HG02938 (cell line): ENCODE results near the gene NAA40.

Experiments
- ATAC-seq: cut with Tn5 transposase; IDR thresholded peaks from one replicate; pipeline ENCODE4 v1.9.1; 2021; ENCODE audit warnings: mild to moderate bottlenecking, moderate library complexity; ENCODE audit not compliant: unreplicated experiment

The NAA40 gene

DNA sequence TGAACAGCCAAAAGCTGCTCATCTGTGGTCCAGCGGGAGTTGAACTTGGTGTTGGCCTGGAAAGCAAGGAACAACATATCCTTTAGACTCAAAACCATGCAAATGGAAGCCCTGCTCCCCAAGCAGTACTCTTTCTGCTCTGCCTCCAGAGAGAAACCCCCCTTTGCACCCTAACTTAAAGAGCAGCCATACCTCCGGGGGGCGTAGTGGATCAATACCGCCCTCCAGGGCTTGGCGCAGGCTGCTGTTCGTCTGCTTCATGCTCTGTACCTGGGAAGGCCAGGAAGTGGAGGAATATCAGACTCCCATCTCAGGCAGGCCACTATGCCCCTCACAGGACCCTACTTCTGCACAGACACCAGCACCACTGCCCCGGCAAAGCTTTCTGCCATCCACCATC lies 26.1 kb upstream of the NAA40 start:
- ATAC-seq = no peak

DNA sequence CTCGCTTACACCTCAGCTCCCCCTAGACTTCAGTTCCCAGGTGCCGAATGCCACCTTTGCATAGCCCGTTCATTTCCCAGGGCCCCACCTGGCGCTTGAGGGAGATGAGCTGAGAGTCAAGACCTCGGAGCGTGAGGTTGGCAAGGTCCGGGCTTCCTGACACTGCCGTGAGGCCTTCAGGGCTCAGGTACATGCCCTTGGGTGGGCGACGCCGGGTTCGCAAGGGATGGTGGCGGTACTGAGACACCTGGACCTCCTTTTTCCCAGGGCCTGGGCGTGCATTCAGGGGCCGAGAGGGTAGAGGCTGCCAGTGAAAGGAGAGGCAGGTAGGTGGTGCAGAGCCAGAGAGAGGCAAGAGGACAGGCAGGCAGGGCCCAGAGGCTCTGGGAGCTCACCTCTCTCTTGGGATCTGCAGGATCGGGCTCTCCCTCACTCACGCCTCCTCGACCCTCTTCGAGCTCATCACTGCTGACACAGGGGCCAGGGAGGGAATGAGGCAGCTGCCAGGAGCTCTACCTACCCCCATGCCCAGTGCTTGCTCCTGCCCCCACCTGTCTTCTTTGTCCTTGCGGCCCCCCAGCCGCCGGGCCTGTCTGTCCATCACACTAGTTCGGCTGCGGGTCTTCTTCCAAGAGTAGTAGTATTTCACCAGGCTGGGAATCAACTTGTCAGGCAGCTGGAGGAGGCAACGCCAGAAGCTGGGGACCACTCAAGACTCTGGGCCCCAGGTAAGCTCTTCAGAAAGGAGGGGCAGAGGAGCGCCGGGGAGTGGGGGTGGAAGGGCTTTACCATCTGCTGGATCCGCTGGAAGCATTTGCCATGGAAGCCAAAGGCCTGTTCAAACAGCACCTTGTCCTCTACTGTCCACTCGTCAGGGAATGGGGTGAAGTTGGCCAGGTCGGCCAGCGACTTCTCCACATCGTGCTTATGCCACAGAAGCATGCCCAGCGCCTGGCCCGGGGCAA lies 24.7 kb upstream of the NAA40 start:
- ATAC-seq = no peak

DNA sequence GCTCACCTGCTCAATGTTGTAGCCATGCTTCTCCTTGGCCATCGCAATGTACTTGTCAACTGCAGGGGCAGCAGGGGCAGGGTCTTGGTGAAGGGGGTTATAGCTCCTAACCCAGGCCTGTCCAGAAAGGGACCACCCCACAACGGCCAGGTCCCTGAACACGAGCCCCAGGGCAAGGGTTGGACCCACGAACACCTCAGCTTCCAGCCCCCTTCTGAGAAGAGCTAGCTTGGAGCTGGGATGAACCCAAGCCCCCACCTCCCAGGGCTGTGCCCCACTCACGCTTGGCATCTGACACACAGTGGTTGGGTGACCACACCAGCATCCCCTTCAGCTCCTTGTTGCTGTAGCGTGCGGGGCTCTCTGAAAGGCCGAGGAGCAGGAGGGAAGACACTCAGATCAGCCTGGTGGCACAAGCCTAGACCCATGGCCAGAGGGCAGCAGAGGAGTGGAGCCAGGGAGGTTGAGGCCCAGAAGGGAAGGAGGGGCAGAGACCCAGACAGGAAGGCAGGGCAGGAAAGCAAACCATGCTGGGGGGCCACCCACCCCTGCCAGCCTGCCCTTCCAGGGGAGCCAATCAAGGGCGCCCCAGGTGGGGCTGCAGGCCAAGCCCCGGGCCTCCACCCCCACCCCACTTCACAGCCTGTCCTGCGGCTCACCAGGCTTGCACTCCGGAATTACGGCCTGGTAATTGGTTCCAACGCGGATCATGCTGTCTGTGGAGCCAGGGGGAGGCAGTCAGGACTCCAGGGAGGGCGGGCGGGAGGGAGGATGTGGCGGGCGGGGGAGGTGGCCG lies 23.7 kb upstream of the NAA40 start:
- no peak for ATAC-seq

DNA sequence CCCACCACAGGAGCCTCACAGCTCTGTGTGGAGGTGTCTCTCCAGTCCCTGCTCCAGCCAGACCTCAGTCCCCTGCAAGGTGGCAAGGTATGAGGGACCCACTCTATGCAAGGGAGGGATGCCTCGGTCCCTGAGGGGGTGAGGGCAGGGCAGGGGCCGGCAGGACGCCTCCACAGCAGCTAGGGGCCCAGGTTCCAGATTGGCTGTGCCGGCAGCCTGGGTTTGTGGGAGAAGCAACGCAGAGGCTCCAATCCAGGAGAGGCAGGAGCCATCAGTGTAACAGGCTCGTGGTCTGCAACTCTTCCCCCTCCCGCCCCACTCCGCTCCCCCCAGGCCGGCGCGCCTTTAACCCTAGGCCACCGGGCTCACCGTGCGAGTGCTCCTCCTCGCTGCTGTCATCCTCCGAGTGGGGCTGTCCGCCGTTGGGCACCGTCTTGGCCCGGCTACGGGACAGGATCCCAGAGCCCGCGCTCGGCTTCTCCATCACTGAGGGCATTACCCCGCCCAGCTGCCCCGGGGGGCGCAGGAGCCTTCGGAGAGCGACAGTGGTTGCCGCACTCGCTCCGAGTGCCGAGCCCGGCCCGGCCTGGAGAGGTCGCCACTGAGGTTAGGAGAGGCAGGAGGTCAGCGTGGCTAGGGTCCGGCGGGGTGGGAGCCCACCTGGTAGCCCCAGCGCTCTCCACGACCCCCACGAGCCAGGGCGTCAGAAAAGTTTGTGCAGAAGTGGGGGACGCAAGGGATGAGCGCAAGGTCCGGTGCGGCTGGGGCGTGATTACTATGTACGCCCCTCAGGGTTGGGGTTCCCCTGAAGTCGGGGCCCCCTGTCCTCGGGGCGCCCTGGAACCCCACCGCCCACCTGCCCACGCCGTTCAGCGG lies 22.6 kb upstream of the NAA40 start:
- ATAC-seq = no peak

DNA sequence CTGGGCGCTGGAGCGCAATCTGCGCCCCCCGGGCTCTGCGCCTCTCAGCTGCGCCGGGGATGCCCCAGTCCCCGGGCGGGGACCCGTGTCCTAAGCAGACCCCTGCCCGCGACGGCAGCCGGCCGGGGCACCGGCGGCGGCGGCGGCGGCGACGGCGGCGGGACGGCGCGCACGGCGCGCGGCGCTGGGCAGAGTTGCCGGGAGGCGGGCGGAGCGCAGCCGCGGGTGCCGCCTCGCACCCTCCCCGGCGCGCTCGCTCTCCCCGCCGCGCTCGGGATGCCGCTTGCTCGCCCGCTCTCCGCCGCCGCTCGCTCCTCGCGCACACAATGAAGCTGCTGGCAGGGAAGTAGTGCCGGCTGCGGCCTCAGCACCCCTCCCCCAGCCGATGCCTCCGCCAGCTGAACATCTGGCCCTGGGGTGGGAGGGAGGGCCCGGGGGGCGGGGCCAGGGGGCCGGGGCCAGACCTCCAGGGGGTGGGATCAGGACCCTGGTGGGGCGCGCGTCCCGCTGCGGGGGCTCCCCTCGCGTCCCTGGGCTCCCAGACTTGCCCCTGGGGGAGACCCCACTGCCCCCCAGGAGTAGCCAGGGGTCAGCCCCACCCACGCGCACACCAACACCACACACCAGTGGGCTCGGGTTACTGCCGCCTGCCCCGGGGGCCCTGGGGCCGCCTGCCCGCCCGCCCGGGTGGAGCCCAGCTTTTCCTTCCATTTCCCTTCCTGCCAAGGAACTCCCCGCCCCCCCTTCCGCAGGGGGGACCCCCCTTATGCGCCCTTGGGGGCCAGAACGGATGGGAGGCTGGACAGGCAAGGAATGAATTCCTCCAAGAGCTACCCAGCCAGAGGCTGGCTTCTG lies 21.7 kb upstream of the NAA40 start, which contains the start of gene RCOR2:
RCOR2 (minus strand) TSS at position 328 of the 855 bp plus-strand sequence. CDS start 708 bp downstream, outside the sequence.
- ATAC-seq = no peak

DNA sequence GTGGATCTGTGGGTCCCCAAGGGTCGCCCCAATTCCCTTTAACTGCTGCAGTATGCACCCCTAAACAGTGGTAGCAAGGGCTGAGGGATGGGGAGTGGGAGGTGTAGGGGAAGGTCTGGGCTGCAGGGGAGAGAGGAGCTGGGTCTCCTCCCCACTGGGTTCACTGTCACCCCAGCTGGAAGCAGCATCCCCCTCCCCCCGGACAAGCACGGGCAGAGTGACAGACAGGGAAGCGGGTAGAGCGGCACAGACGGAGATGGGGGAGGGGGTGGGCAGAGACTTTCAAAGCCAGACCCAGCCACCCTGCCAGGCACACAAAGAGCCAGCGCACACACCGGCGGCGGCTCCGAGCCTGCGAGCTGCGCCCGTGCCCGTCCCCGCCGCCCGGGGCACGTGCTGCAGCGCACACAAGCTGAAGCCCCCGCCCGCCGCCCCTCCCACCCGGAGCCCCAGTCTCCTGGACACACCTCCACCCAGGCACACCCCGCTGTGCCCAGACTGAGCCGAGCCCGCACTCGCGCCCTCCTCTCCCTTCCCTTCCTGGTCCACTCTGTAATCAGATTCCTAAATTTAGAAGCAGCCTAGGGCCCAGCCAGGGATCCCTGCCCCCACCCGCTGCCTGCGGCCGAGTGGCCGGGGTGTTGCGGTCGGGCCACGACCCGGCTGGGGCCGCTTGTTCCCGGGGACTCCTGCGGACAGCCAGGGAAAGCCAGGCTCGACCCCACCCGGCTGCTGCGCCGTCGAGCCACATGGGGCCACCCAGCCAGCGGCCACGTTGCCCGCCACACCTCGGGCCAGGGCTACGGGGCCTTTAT lies 20.9 kb upstream of the NAA40 start:
- no peak for ATAC-seq

DNA sequence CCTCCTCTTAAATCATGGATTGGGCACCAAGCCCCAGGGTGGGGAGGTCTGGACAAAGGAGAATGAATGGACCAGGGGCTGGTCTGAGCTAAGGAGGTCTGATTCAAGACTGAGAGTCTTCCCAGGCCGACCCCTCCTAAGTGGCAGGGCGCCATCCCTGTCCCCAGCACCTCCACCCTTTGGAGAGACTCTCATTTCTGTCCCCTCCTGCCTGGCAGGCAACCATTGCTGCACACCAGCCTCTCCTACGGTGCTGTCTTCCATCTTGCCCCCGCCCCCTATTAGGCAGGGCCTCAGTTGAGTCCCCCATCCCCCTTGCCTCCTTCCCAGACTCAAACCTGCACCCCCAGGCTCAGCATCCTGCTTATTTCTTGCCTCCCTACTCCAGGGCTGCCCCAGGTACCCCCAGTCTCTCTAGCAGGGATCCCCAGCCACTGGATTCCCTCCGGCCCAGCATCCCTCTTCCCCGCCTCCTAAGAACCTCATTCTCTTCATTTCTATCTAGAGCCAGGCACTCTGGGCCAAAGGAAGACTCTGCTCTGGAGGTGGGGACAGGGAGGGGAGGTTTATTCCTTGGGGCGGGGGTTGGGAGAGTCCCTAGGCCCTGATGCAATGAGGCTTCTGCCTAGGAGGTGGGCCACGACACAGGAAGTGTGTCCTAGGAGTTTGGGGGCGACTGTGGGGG lies 20.2 kb upstream of the NAA40 start:
- ATAC-seq = no peak

DNA sequence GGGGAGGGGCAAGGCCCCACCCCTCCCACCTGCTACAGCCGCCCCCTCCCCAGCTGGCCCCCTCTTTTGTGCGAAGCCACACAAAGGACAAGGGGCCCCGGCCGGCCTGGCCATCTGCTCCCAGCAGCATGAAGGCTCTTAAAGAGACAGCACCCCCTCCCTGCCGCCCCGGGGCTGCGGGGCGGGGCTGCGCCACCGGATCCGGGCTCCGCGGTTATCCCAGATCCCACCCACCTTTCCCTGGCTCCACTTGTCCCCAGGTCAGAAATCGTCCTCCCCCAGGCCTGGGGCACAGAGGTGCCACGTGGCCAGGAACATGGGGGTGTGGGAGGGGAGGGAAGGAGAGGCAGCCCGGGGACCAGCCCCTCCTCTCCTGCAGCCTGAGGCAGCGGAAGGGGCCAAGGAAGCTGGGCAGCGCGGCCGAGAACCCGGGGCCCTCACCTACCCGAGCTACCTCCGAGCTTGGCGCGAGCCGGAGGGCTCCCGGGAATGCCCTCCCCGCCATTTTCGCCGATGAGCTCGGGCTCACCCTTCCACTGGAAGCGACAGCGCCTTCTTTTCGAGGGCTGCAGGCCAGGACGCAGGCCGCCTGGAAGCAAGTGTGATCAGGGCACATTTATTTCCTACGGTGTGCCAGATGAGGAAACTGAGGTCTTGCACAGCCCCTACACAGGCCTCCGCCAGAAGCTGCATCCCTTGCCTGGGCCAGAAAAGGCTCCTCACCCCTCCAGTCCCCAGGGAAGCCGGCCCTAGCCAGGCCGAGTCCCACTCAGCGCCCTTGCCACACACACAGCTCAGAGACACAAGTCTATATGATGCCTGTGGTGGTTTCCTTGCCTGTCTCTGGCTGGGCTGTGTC lies 19.3 kb upstream of the NAA40 start:
- no peak for ATAC-seq

DNA sequence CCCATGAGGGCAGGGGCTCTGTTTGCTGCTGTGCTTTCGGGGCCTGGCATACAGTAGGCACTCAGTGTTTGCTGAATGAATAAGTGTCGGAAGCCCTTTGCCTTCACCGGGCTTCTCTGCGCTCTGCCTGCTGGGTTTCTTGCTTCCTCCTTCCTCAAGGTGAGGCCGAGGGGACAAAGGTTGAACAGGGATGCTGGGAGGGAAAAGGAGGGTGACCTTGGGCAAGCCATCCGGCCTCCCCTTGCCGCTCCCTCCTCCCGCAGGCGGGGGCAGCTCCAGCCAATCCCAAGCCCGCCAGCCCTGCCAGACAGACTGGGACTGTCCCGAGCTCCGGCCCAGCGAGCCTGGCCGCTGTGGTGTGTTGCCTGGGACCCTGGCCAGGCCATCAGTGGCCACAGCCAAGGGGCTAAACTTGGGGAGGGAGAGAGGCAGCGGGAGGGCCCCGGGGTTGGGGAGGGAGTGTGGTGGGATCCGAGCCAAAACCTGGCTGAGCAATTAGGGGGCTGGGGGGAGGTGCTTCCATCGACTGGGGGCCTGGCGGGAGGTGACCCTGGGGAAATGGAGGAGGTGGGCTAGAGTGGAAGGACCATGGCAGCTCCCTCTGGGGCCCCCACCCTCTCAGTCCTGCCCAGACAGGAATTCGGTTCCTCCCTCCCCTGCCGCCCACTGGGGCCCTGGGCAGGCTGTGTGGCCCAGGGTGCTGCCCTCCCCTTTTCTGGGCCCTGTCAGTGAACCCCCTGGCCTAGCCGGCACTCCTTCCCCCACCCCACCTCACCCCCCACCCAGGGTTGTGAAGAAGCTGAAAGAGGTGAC lies 18.5 kb upstream of the NAA40 start:
- ATAC-seq = no peak

DNA sequence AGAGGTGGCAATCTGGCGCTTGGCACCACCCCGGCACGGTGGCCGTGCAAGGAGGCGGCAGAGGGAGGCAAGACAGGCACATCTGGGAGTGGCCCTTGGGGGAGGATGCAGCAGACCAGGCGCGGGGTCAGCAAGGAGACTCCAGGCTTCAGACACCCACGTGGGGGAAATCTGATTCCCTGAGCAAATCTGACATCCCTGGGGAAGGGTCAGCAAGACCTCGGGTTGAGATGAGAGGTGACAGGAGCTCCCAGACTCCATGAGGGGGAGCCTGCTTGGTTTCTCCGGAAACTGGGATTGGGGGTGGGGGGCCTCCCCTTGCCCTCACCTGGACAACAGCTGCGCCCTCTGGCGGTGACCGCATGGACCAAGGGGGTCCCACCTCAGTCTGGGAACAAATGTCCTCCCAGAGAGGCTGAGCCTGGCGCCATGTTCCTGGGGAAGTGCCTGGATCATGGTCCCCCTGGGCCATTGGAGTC lies 17.8 kb upstream of the NAA40 start:
- ATAC-seq = no peak

DNA sequence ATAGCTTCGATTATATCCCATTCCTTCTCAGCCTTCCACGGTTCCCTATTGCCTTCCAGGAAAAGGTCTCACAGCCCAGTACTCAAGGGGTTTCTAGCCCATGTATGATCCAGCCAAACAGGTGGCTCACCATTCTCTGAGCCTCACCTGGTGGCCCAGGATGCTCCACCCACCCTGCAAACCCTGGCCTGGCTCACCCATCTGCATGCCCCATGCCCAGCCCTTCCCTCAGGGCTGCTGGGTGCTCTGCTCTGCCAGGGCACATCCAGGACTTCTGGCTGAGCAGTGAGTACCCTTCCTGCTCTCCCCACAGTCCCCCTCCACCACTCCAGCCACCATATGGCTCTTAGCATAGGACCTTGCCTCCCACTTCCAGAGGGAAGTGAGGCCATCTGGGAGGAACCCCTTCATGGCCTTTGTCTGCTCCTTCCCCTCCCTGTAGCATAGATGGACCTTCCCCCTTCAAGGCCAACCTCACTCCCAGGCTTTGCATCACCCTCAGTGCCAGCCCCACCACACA lies 16.1 kb upstream of the NAA40 start:
- ATAC-seq = no peak

DNA sequence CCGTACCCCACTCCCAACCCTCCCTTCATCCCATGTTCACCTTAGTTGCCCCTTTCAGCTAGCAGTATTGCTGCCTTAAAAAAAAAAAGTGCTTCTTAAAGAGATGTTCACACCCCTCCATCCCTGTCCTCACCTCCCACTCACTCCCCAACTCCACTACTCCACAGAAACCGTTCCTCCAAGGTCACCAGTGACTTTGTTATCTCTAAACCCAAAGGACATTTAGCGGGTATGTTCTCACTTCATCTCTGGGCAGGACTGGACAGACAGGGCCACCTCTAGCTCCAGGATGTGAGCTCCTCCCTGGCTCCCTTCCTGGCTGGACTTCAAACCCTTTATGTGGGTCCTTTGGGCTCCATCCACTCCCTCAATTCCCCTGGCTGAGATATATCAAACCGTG lies 15.5 kb upstream of the NAA40 start:
- ATAC-seq = no peak

DNA sequence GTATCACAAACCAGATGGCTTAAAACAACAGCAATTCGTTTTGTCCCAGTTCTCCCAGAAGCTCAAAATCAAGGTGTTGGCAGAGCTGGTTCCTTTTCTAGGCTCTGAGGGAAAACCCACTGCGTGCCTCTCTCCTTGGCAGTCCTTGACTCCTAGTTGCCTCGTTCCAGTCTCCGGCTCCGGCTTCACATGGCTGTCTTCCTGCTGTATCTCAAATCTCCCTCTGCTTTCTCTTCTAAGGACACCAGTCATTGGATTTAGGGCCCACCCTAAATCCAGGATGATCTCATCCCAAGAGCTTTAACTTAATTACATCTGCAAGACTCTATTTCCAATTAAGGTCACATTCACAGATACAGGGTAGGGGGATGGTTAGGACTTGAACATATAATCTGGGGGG lies 9.2 kb upstream of the NAA40 start:
- ATAC-seq = no peak

DNA sequence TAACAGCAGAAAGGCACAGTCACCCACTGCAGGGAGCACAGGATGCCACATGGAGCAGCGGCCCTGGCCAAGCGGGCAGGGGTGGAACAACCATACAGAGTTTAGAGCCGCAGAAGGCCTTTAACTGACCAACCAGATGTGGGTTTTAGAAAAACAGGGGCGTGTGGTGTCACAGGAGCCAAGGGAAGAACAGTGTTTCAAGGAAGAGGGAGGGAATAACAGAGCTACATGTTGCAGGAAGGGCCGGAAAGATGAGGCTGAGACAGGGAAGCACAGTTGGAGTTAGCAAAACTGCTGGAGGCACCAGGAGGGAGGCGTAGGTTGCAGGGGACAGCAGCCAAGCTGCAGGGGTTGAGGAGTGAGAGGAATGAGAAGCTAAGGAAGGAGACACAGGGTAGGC lies 7.8 kb upstream of the NAA40 start:
- ATAC-seq = no peak

DNA sequence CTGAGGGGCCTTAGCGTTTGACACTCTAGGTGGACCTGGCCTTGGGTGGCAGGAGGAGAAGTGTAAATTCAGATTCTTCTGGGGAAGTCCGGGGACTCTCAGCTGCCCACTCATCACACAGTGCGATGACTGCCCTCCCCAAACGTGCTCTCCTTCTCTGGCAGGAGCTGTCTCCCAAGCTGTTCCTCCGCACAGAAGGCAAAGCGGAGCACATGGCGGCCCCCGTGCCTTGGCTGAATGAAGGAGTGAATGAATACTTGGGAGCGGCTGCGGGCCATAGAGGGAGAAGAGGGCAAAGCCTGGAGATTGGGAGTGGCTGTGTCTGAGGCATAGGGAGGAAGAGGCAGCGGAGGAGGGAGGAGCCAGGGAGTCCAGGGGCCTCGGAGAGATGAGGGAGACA lies 6.9 kb upstream of the NAA40 start:
- no peak for ATAC-seq

DNA sequence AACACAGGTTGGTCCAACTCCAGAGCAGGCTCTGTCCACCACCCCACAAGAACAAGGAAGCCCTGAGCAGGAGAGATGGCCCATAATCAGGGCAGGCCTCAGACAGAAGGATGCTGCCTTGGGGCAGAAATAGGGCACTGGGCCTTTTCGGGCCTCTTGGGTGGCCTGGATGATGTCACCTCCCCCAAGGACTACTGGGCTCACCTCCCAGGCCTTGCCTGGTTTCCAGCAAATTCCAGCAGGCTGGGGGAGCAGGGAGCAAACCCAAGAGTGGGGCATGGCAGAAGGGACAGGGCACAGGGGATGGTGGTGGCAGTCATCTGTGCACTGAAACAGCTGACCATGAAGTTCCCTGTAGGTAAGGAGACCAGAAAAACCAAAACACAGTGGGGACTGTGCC lies 5.3 kb upstream of the NAA40 start:
- no peak for ATAC-seq
